HG03520 (cell line): ENCODE results near the gene CCDC71L.
"Not testable (repeated sequence)": the region's sequence is repeated elsewhere in the genome, so short reads cannot be mapped to it uniquely, and the experiment has no call there.

Experiments
- ATAC-seq: cut with Tn5 transposase; IDR thresholded peaks from one replicate; pipeline ENCODE4 v1.9.1; 2021; ENCODE audit warnings: mild to moderate bottlenecking, moderate library complexity; ENCODE audit not compliant: unreplicated experiment

Gene CCDC71L

DNA sequence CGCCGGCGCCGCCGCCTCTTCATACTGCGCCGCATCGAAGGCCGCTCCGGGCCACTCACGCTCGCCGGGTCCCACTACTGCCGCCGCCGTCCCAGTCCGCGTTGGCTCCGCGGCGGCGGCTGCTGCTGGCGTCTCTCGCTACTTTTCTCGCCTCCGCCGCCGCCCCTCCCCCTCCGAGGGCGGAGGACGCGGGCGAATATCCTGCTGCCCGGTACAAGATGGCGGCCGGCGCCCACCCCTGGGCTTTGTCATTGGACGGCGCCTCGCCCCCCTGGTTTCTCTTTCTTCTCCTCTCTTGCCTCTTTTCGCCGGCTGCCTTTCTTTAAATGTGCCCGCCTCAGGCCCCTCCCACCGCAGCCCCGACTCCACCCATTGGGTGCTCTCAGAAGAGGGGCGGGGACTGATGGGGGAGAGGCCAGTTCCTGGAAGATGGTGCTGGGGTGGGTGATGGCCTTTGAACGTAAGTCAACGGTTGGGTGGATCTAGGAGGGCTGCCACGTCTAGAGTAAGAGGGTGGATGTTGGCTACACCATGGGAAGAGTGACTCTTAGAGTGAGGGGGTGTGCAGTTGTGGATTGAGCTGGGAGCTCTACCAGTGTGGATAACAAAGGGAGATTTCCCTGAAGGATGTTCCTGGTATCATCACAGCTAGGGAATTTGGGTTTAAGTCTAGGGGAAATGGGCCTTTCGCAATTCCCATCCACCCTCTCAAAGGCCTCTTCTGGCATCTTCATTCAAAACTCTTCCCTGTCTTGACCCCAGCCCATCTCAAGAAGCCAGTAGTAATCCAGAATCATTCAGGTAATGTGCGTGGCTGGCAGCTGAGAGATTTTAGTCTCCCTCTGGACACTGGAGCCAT is at the start of gene CCDC71L:
Gene CCDC71L (minus strand): TSS at position 297 of the 859 bp plus-strand sequence. CDS start 262 bp downstream, at position 35.
- ATAC-seq = peak; percentile 74

DNA sequence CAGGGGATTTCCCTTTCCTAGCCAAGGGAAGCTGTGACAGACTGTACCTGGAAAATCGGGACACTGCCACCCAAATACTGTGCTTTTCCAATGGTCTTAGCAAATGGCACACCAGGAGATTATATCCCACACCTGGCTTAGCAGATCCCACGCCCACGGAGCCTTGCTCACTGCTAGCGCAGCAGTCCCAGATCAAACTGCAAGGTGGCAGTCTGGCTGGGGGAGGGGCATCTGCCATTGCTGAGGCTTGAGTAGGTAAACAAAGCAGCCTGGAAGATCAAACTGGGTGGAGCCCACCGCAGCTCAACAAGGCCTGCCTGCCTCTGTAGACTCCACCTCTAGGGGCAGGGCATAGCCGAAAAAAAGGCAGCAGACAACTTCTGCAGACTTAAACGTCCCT is 48.6 kb upstream of the CCDC71L start:
- not testable (repeated sequence) for ATAC-seq

DNA sequence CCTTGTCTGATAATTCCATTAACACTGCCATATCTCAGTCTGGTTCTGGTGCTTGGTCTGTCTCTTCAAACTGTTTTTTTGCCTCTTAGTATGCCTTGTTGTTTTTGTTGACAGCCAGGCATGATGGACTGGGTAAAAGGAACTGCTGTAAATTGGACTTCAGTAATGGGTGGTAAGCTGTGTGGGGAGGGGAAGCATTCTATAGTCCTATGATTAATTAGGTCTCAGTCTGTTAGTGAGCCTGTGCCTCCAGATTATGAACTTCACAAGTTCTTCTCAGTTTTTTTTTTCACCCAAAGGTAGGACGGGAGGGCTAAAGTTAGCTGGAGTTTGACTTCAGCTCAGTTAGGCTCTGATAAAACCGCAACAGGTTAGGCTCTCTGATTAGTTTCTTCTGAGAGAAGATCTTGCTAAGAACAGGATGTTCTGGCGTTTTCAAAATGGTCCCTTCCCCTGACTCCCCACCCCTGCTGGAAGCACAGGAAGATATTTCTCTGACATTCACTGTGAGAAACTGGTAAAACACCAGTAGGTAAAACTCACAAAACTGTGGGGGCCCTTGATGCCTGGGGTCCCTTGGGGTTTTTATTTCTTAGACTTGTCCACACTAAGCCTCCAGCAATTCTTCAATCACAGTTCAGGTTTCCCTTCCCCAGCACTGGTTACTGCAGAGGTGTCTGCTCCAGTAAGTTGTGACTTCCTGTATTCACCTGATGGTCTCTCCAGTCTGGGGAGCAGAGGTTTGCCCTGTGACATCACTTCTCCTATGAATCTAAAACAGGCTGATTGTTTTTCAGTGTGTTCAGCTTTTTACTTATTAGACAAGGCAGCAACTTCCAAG is 43.3 kb upstream of the CCDC71L start:
- ATAC-seq = no peak

DNA sequence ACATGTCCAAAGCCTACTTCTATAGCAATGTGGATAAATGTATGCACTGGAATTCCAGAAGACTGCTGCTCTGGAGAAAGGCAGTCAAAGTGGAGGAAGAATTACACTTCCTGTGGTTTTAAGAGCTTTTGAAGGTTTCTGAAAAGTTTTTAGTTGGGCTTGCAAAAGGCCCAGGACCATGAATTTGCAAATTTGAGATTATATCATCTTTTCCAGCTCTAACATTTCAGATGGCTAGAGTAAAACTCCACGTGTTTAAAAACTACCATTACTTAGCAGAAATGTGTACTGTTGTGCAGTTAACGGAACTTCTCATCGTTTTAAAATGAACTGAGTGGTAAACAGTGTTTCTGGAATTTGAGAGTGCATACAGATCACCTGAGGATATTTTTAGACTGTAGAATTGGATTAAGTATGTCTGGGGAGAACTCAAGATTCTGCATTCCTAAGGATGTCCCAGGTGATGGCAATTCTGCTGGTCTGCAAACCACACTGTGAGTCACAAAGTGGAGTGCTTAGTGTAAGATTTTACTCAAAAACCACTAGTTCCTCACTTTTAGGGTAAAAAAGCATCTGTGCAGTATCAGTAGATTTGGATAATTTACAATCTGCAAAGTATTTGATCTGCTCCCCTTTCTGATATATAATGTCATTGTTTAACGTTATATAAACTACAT is 32.9 kb upstream of the CCDC71L start:
- no peak for ATAC-seq

DNA sequence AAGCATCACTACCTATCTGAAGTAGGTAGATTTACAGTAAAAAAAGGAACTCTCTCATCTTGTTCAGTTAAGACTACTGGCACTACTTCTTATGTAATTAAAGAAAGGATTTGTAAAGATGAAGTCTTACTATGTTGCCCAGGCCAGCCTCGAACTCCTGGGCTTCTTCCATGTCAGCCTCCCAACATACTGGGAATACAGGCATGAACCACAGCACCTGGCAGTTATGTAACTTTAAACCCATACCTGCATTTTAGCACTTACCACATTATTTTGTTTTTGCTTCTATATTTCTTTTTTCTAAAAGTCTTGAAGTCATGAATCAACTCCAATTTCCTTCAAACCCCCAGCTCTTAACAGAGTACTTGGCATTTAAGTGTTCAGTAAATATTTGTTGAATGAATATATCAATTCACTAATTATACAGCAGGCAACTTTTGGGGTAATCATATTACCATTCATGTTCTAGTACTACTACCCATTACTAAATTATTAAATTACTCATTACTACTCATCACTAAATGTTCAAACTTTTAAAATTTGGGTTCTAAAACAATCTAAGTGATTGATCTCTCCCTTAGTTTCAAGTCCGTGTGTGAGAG is 31.6 kb upstream of the CCDC71L start:
- no peak for ATAC-seq

DNA sequence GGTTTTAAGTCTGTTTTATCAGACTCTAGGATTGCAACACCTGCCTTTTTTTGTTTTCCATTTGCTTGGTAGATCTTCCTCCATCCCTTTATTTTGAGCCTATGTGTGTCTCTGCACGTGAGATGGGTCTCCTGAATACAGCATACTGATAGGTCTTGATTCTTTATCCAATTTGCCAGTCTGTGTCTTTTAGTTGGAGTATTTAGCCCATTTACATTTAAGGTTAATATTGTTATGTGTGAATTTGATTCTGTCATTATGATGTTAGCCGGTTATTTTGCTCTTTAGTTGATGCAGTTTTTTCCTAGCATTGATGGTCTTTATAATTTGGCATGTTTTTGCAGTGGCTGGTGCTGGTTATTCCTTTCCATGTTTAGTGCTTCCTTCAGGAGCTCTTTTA is 27.2 kb upstream of the CCDC71L start:
- ATAC-seq = not testable (repeated sequence)

DNA sequence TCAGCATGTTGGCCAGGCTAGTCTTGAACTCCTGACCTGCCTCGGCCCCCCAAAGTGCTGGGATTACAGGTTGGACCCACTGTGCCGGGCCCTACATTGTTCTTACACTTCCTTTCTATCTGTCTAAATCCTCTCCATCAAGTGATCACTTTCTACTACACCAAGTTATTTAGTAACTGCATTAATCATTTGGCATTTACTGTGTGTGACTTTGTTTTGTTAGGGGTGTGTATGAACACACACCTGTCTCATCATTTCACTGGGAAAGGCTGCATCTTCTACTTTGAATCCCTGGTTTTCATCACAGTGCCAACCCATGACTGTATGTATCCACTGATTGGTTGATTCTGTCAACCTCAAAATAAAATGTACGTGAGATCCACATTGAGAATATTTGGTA is 23.0 kb upstream of the CCDC71L start:
- no peak for ATAC-seq

DNA sequence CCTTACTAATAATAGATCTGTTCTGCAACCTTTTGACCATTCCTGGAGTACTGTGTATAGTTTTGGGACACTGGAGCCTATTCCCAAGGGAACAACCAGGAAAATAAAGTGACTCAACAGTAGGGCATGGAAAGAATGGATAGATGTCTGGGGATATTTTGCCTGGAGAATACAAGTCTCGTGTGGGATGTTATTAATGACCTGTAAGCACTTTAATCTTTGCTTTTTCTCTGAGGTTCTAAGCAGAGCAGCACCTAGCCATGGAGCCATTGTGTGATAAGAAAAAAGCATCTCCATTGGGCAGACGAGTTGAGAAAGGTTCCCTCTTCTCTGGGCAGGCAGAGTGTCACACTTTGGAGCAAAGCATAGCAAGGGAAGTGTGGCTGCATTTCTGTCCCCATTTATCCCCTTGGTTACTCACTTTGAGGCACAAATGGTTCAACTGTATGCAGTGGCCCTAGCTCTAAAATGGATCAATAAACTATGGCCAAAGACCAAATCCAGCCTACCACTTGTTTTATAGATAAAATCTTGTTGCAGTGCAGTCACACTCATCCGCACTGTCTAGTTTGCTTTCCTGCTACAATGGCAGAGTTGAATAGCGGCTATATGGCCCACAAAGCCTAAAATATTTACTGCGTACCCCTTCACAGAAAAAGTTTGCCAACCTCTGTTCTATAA is 21.0 kb upstream of the CCDC71L start:
- no peak for ATAC-seq

DNA sequence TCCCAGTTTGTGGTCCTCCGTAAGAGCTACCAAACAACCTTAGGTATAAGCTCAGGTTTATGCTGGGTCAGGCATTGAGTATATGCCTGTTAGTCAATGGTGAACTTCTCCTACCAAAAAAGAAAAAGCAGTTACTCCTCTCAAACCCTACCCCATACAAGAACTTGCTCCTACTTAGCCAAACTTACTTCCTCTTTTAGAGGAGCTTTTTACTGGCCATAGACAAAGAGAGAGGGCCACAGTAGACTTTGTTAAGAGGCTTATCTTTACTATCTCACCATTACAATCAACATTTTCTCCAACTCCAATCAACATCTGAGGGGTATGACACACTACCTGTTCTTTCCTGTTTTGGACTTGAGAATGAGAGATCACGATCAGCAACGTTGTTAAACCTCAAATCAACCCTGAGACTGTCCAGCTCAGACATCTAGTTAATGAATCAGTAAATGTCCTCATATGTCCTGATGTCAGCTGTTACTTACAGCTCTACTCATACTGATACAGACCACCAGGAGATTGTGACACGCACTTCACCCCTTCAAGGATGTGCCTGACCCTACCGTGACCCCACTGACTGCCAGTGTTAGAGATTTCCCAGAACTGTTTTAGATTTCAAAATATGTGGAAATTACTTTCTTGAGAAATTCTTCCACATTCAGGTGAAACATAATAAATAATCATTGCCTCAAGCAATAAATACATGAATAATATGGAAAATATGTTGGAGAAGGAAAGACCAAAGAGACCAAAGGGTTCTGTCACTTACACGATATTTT is 18.4 kb upstream of the CCDC71L start:
- ATAC-seq = no peak

DNA sequence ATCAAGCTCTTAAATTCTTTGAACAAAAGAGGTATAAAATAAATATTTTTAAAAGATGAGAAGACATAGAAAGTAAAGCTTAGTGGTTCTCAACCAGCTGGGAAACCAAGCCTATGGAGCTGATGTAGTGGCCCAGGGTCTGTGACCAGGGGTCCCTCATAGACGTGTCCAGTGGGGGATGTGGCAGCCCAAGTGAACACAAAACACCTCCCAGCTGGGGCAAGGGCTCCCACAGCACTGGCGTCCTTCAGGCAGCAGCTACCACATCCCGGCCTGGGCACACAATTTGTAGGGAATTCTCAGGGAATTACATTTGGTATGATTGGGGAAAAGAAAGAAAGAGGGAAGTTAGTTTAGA is 17.8 kb upstream of the CCDC71L start:
- ATAC-seq = no peak

DNA sequence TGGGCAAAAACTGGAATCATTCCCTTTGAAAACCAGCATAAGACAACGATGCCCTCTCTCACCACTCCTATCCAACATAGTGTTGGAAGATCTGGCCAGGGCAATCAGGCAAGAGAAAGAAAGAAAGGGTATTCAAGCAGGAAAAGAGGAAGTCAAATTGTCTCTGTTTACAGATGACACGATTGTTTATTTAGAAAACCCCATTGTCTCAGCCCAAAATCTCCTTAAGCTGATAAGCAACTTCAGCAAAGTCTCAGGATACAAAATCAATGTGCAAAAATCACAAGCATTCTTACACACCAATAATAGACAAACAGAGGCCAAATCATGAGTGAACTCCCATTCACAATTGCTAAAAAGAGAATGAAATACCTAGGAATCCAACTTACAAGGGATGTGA is 15.5 kb upstream of the CCDC71L start:
- not testable (repeated sequence) for ATAC-seq

DNA sequence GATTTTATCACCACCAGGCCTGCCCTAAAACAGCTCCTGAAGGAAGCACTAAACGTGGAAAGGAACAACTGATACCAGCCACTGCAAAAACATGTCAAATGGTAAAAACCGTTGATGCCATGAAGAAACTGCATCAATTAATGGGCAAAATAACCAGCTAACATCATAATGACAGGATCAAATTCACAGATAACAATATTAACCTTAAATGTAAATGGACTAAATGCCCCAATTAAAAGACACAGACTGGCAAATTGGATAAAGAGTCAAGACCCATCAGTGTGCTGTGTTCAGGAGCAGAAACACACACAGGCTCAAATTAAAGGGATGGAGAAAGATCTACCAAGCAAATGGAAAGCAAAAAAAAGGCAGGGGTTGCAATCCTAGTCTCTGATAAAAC is 12.7 kb upstream of the CCDC71L start:
- ATAC-seq = not testable (repeated sequence)

DNA sequence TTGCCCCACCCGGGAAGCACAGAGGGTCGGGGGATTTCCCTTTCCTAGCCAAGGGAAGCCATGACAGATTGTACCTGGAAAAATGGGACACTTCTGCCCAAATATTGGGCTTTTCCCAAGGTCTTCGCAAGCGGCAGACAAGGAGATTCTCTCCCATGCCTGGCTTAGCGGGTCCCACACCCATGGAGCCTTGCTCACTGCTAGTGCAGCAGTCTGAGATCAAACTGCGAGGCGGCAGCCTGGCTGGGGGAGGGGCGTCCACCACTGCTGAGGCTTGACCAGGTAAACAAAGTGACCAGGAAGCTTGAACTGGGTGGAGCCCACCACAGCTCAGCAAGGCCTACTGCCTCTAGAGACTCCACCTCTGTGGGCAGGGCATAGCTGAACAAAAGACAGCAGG is 11.0 kb upstream of the CCDC71L start:
- not testable (repeated sequence) for ATAC-seq

DNA sequence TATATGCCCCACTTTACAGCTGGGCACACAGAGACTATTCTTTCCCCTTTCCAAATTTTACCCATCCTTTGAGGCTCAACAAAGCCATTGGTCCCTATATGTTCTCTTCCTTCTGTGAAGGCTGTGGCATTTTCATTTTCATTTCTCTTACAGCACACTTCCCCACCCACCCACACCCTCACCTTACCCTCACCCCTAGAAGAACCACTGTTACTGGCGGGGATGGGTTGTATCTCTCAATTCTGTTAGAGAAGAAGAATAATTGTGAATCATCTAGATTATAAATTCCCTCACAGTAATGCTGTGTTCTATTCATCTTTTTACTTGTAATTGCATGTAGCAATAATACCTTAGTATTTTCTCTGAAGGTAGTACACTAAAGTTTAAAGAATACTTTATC is 10.2 kb upstream of the CCDC71L start:
- ATAC-seq = no peak

DNA sequence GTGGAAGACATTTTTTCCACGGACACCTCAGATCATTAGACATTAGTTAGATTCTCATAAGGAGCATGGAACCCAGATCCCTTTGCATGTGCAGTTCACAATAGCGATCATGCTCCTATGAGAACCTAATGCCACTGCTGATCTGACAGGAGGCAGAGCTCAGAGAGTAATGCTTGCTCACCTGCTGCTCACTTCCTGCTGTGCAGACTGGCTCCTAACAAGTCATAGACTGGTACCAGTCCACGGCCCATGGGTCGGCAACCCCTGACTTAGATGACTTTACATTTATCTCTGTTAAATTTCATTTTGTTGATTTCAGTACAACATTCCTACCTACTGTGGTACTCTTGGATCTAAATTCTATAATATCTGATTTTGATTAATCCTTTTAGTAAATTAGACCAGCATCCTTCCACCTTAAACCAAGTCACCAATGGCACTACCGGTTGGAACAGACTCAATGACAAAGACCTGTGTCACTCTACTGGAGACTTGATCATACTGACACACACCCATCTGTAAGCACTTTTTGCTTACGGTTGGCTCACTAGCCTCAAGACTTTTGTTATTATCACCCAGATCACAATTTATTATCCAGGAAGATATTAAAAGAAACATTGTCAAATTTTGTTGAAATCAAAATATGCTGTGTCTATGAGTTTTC is 8.0 kb upstream of the CCDC71L start:
- ATAC-seq = no peak

DNA sequence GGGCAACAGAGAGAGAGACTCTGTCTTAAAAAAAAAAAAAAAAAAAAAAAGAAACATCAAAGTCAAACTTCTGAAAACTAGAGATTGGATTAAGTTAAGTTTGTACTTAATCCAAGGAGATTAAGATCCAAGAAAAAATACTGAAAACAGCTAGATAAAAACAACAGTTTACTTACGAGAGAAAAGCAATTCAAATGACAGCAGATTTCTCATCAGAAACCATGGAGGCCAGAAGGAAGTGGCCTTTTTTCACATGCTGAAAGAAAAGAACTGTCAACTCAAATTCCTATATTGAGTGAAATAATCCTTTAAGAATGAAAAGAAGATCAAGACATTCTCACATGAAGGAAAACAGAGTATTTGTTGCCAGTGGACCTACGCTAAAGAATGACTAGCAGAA is 5.4 kb upstream of the CCDC71L start:
- no peak for ATAC-seq

DNA sequence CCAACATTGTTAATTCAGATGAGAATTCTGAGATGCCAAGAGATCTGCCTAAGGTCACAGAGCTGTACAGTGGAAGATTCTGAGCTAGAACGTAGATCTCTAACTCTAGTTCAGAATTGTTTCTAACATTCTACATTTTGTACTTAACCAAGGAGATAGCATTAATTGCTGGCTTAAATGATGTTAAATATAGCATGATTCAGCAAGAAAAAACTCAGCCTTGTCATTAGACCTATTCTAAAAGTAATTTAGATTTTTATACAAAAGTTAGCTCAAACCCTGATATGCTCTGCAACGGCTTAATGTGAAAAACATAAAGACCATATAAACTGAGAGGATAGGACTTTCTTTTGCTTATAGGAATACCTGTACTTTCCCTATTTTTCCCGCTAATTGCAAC is 3.4 kb upstream of the CCDC71L start:
- ATAC-seq = no peak

DNA sequence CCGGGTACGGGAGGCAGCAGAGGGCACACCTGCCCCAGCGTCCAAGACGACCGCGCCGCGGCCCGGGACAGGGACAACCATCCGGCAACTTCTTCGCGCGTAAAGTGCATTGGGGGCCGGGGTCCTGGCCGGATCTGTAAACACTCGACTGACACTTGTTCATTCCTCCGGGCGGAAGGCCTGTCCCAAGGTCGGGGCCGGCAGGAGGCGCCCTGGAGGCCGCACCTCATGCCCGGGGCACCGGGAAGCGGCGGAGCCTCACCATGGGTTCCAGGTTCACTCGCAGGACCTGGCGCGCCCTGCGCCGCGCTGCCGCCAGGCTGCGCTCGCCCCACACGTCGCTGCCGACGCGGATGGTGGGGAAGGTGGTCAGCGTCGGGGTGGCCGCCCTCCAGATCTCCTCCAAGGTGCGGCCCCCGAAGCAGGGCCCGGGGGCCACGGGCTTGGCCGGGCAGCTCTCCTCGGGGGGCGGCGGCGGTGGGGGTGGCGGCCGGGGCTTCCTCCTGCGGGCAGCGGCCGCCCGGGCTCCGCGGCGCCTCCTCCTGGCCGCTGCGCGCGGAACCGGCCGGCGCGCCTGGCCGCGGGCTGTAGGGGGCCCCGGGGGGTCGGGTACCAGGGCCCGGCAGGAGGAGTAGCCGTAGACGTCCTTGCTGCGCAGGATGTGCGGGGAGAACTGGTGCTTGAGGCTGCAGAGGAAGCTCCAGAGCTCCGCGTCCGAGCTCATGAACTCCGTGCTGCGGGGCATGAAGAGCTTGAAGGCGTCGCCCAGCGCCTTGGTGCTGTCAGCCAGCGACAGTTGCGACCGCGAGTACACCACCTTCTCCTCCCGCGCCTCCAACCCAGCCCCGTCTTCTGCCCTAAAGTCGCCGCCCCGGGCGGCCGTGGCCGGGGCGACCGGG is 746 bp downstream of the CCDC71L start:
- peak; percentile 47 for ATAC-seq
